GM23248 (cell line): ENCODE results near the gene PON2.

ENCODE experiments used
- EZH2 ChIP-seq: fragments of 200-600 bp; sonication (generic); IDR thresholded peaks from 2 replicates; pipeline ENCODE4 v1.6.1; 2018; ENCODE audit warnings: antibody characterized with exemption, mild to moderate bottlenecking; ENCODE audit not compliant: insufficient read depth, poor library complexity, severe bottlenecking
- EZH2phosphoT487 ChIP-seq: fragments of 200-600 bp; sonication (generic); IDR thresholded peaks from 2 replicates; pipeline ENCODE4 v1.6.1; 2018; ENCODE audit warnings: antibody characterized with exemption, moderate library complexity, mild to moderate bottlenecking, low read depth; ENCODE audit not compliant: insufficient read depth

DNA sequence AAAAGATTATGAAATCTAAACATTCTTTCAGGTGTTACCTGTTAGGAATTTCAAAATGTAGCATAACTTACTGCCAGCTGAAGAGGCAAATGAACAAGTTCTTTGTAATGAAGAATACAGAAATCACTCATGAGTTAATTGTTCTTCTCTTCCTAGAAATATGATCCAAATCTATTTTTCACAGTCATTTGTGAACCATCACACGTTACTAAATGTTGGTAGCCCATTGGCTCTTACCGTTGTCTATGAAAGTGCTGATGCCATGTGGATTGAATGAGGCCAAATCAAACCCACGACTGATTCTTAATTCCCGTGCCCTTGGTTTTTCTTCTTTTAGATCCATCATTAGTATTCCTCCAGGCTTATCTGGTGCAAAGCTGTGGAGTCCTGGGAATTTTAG lies 22.8 kb downstream of the PON2 start:
- TF ChIP-seq EZH2phosphoT487 (no peak), EZH2 (no peak)
